K562 (cell line): Measurements from ENCODE around the gene CPSF7. TPM values are rescaled to one million over a fixed set of nuclear protein-coding genes. Genes with fewer than 3 reads are reported as not detected.
A peak's percentile ranks its signal among the peaks of the same experiment; 100 is the strongest.

ENCODE experiments used
- ARID2 ChIP-seq: fragments of 450-650 bp; IDR thresholded peaks from 2 replicates; pipeline ENCODE4 v1.6.1; 2017; ENCODE audit warnings: antibody characterized with exemption, mild to moderate bottlenecking
- C11orf30 ChIP-seq: fragments of 450-650 bp; IDR thresholded peaks from 2 replicates; pipeline ENCODE4 v1.6.1; 2016; ENCODE audit warnings: low read depth, mild to moderate bottlenecking
- CBX8 ChIP-seq: fragments of 200-600 bp; sonication (generic); IDR thresholded peaks from 2 replicates; pipeline ENCODE4 v1.6.1; 2012; ENCODE audit warnings: borderline replicate concordance, mixed run types, low read depth, mild to moderate bottlenecking, moderate library complexity, mixed read lengths, low read length, control low read depth, inconsistent platforms; ENCODE audit not compliant: poor library complexity, severe bottlenecking; ENCODE audit errors: extremely low read depth
- CHD1 ChIP-seq: fragments of 200-600 bp; sonication (generic); IDR thresholded peaks from one replicate; pipeline ENCODE4 v1.6.1; 2012; ENCODE audit warnings: mild to moderate bottlenecking, moderate library complexity, low read length, inconsistent platforms
- CTCF ChIP-seq, 3 experiments: IDR thresholded peaks in 2 of 3; conservative IDR thresholded peaks in 1 of 3; 2 replicates each; pipeline ENCODE4 v1.5.1; 2011 to 2012; ENCODE audit warnings: low read length in 3 of 3, mild to moderate bottlenecking in 3 of 3, control low read depth in 2 of 3, improper control_type of control experiment in 1 of 3, inconsistent platforms in 1 of 3, low read depth in 1 of 3, mixed read lengths in 1 of 3, moderate library complexity in 1 of 3; ENCODE audit not compliant: insufficient read depth in 2 of 3
- DMBX1 ChIP-seq: fragments of 250-450 bp; sonication (Bioruptor Pico); IDR thresholded peaks from 2 replicates; pipeline ENCODE4 v1.8.0; 2022; ENCODE audit warnings: inconsistent platforms, mild to moderate bottlenecking, moderate library complexity, borderline replicate concordance
- HMGXB4 ChIP-seq: sonication (generic); formaldehyde crosslinking; IDR thresholded peaks from 2 replicates; pipeline ENCODE4 v1.8.1; 2023; ENCODE audit warnings: mild to moderate bottlenecking, missing genetic modification reagents
- IFI16 ChIP-seq: fragments of 250-450 bp; sonication (Bioruptor Pico); IDR thresholded peaks from 2 replicates; pipeline ENCODE4 v2.1.2; 2022; ENCODE audit warnings: mild to moderate bottlenecking, inconsistent platforms
- KLF16 ChIP-seq: IDR thresholded peaks from 2 replicates; pipeline ENCODE4 v1.6.1; 2016; ENCODE audit warnings: antibody characterized with exemption
- NR2C1 ChIP-seq, 2 experiments: fragments of 450-650 bp; IDR thresholded peaks; 2 replicates each; pipeline ENCODE4 v1.6.1; 2017; ENCODE audit warnings: mild to moderate bottlenecking in 2 of 2, antibody characterized with exemption in 1 of 2, inconsistent platforms in 1 of 2, missing compliant biosample characterization in 1 of 2, missing genetic modification characterization in 1 of 2
- PKNOX1 ChIP-seq: fragments of 450-650 bp; IDR thresholded peaks from 2 replicates; pipeline ENCODE4 v1.6.1; 2016
- RBM22 ChIP-seq: fragments of 200-400 bp; formaldehyde crosslinking; IDR thresholded peaks from 2 replicates; pipeline ENCODE4 v1.6.1; 2018; ENCODE audit warnings: low read length, low read depth; ENCODE audit not compliant: poor library complexity, severe bottlenecking
- SFPQ ChIP-seq: fragments of 200-400 bp; formaldehyde crosslinking; IDR thresholded peaks from 2 replicates; pipeline ENCODE4 v1.6.1; 2017; ENCODE audit warnings: mild to moderate bottlenecking, low read depth, low read length, moderate library complexity
- SRSF3 ChIP-seq: fragments of 200-400 bp; formaldehyde crosslinking; IDR thresholded peaks from 2 replicates; pipeline ENCODE4 v1.6.1; 2016; ENCODE audit warnings: mild to moderate bottlenecking, low read length, moderate library complexity; ENCODE audit not compliant: insufficient read depth
- TEAD4 ChIP-seq, 2 experiments: sonication (generic) in 1 of 2; formaldehyde crosslinking in 1 of 2; IDR thresholded peaks; 2 replicates each; pipeline versions ENCODE4 v1.6.1 to v1.8.0; 2012 to 2022; ENCODE audit warnings: borderline replicate concordance in 1 of 2, inconsistent platforms in 1 of 2, low read length in 1 of 2, mild to moderate bottlenecking in 1 of 2, missing genetic modification reagents in 1 of 2
- XRCC4 ChIP-seq: IDR thresholded peaks from one replicate; pipeline ENCODE4 v1.6.1; 2011; ENCODE audit not compliant: insufficient read depth, insufficient read length; ENCODE audit errors: extremely low read depth
- ZBTB26 ChIP-seq: fragments of 450-650 bp; formaldehyde crosslinking; IDR thresholded peaks from 2 replicates; pipeline ENCODE4 v1.4.0; 2022; ENCODE audit warnings: missing genetic modification characterization
- ZC3H11A ChIP-seq: IDR thresholded peaks from 2 replicates; pipeline ENCODE4 v1.6.1; 2012; ENCODE audit warnings: low read depth, low read length, improper control_type of control experiment
- ZNF324 ChIP-seq: fragments of 250-450 bp; sonication (Bioruptor Pico); IDR thresholded peaks from 2 replicates; pipeline ENCODE4 v1.4.0; 2020; ENCODE audit warnings: mild to moderate bottlenecking
- ZNF561 ChIP-seq: fragments of 450-650 bp; formaldehyde crosslinking; conservative IDR thresholded peaks from 2 replicates; pipeline ENCODE4 v1.4.0; 2020; ENCODE audit warnings: mild to moderate bottlenecking, moderate library complexity
- polyA plus RNA-seq, 8 experiments: library from polyadenylated mRNA; depleted of rRNA in 4 of 8; stranded (reverse) in 5 of 8; unstranded in 3 of 8; fragments of >200 nt; fragmentation: Nextera tagmentation in 2 of 8; fragmentation: Illumina TruSeq in 1 of 8; extraction: Ambion mirVana in 2 of 8; extraction: Trizol in 1 of 8; gene quantifications; 2 replicates each; pipeline versions ENCODE4 v1.2.1 to v1.2.3, GENCODE V29; 2011 to 2014; ENCODE audit warnings: inconsistent platforms in 1 of 8, missing spikeins in 1 of 8
- total RNA-seq, 7 experiments: library from RNA; depleted of rRNA in 6 of 7; stranded (reverse); fragments of >200 nt in 6 of 7; fragmentation: Illumina TruSeq in 2 of 7; extraction: Trizol in 2 of 7; gene quantifications; 2 replicates each; pipeline versions ENCODE4 v1.2.1 to v1.2.3, GENCODE V29; 2011 to 2021; ENCODE audit warnings: low replicate concordance in 1 of 7

The CPSF7 gene
- total and polyA plus RNA-seq, 9 of the 15 experiments (the other 6 are each of a cell fraction or from before 2014, with no cell fraction given): 14.8 to 104 (median 44.1) TPM

GRCh38 chr11:61446211-61446651 lies 16.5 kb upstream of the CPSF7 start (continued):
- TF ChIP-seq HMGXB4 (CRISPR knock-in tag): no peak
- no peak for TF ChIP-seq IFI16
- TF ChIP-seq CTCF (IDR thresholded peaks at IDR 0.05 in 2 of 3, conservative IDR thresholded peaks at IDR 0.05 in 1 of 3; ENCODE audit: insufficient read depth in 2 of 3, low read depth in 1 of 3, low read length in 3 of 3): peak; percentile 82 to 90 (median 89)
- no peak for TF ChIP-seq XRCC4
- no peak for TF ChIP-seq SFPQ
- no peak for TF ChIP-seq ZNF324 (CRISPR knock-in tag)
- TF ChIP-seq CBX8: no peak
- TF ChIP-seq PKNOX1: peak; percentile 22; the same call in 1 of the 2 replicates
- TF ChIP-seq TEAD4 (IDR thresholded peaks at IDR 0.05; ENCODE audit: low read length): peak; percentile 52
- TF ChIP-seq TEAD4 (CRISPR knock-in tag; IDR thresholded peaks at IDR 0.05; ENCODE audit: borderline replicate concordance): no peak
- TF ChIP-seq CHD1: no peak
- peak; percentile 93 for TF ChIP-seq C11orf30
- no peak for TF ChIP-seq SRSF3
- 0 out of 2 replicates have a peak, but pooled peaks have one; percentile 27 for TF ChIP-seq KLF16
- TF ChIP-seq NR2C1 (IDR thresholded peaks at IDR 0.05): no peak
- TF ChIP-seq NR2C1 (tag; IDR thresholded peaks at IDR 0.05): no peak
- no peak for TF ChIP-seq ARID2
- no peak for TF ChIP-seq ZNF561 (CRISPR knock-in tag)
- no peak for TF ChIP-seq ZC3H11A
- no peak for TF ChIP-seq RBM22
- TF ChIP-seq DMBX1 (CRISPR knock-in tag): no peak
- no peak for TF ChIP-seq ZBTB26 (CRISPR knock-in tag)
